Measurements from ENCODE around the gene RAP1GAP2.

DNA sequence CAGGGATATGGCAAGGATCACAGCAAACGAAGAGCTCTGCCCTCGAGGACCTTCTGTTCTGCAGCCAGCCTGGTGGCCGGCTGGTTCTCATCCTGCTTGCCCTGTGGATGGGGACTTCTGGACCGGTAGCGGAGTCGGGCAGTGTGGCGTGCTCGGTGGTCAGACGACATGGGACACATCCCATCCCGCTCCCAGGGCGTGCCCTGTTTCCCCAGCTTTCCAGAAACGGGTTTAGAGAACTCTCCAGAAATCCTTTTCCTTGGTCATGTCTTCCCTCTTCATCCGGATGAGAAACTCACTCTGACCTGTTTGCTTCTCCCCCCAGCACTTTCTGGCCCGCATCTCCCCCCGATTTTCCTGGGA, 151.3 kb downstream of the RAP1GAP2 start:
- TF ChIP-seq EP300 (IDR thresholded peaks at IDR 0.05), result no peak
- TF ChIP-seq POLR2AphosphoS5 (IDR thresholded peaks at IDR 0.05), result no peak
